ENCODE measurements around the gene CEP63. TPM values are rescaled to one million over a fixed set of nuclear protein-coding genes. Genes with fewer than 3 reads are reported as not detected.

The CEP63 gene
- polyA plus RNA-seq, 1 donor from 2014 or later = 14.1 TPM

GRCh38 chr3:134608023-134608770, 122.3 kb downstream of the CEP63 start:
- Histone ChIP-seq H3K9me3 (ENCODE audit: low read length) (no peaks in the 10 kb centered on the region), H3K9me2 (ENCODE audit: insufficient read depth, low read length) (no peaks in the 10 kb centered on the region), H3K9ac (ENCODE audit: low read length) (no peak overlapping the region), H3F3A (ENCODE audit: insufficient read depth, low read length, poor library complexity, severe bottlenecking) (no peaks in the 10 kb centered on the region), H3K79me2 (replicated peaks; ENCODE audit: insufficient read depth, low read length) (no peaks in the 10 kb centered on the region), H4K20me1 (ENCODE audit: insufficient read depth) (no peaks in the 10 kb centered on the region), H3K27ac (ENCODE audit: low read length) (no peak overlapping the region), H3K36me3 (ENCODE audit: insufficient read depth, low read length) (no peaks in the 10 kb centered on the region), H2AFZ (ENCODE audit: low read depth, low read length) (no peak overlapping the region), H3K27me3 (ENCODE audit: insufficient read depth, low read depth, low read length) (no peaks in the 10 kb centered on the region), H3K4me3 (ENCODE audit: low read length) (no peak overlapping the region), H3K4me2 (ENCODE audit: low read length) (no peak overlapping the region)
- no peak for TF ChIP-seq RAD21 (conservative IDR thresholded peaks at IDR 0.05)
- no peak for TF ChIP-seq MXI1 (conservative IDR thresholded peaks at IDR 0.05; ENCODE audit: poor library complexity, severe bottlenecking)
- no peak for TF ChIP-seq TAF1 (IDR thresholded peaks at IDR 0.05; ENCODE audit: low read depth)
- no peak for TF ChIP-seq SMC3 (conservative IDR thresholded peaks at IDR 0.05; ENCODE audit: poor library complexity)
- TF ChIP-seq POLR2AphosphoS5 (IDR thresholded peaks at IDR 0.05) = no peak
- TF ChIP-seq EZH2 (IDR thresholded peaks at IDR 0.05; ENCODE audit: borderline replicate concordance, insufficient read depth, low read length, poor library complexity, severe bottlenecking) = no peak
- no peak for TF ChIP-seq EP300 (conservative IDR thresholded peaks at IDR 0.05; ENCODE audit: poor library complexity, severe bottlenecking)
- no peak for TF ChIP-seq REST (IDR thresholded peaks at IDR 0.05; ENCODE audit: borderline replicate concordance)

GRCh38 chr3:134608771-134609435, 123.0 kb downstream of the CEP63 start:
- H2AFZ ChIP-seq (ENCODE audit: low read depth, low read length) = no peak overlapping the region
- no peaks in the 10 kb centered on the region for H3K9me3 ChIP-seq (ENCODE audit: low read length)
- H3K9ac ChIP-seq (ENCODE audit: low read length) = no peak overlapping the region
- H3K27ac ChIP-seq (ENCODE audit: low read length) = no peak overlapping the region
- no peaks in the 10 kb centered on the region for H3K36me3 ChIP-seq (ENCODE audit: insufficient read depth, low read length)
- H3K4me2 ChIP-seq (ENCODE audit: low read length) = no peak overlapping the region
- H3F3A ChIP-seq (ENCODE audit: insufficient read depth, low read length, poor library complexity, severe bottlenecking) = no peaks in the 10 kb centered on the region
- H3K9me2 ChIP-seq (ENCODE audit: insufficient read depth, low read length) = no peaks in the 10 kb centered on the region
- no peaks in the 10 kb centered on the region for H3K79me2 ChIP-seq (replicated peaks; ENCODE audit: insufficient read depth, low read length)
- H3K4me3 ChIP-seq (ENCODE audit: low read length) = no peak overlapping the region
- no peaks in the 10 kb centered on the region for H4K20me1 ChIP-seq (ENCODE audit: insufficient read depth)
- no peaks in the 10 kb centered on the region for H3K27me3 ChIP-seq (ENCODE audit: insufficient read depth, low read depth, low read length)
- TF ChIP-seq EZH2 (IDR thresholded peaks at IDR 0.05; ENCODE audit: borderline replicate concordance, insufficient read depth, low read length, poor library complexity, severe bottlenecking) (no peak), POLR2AphosphoS5 (IDR thresholded peaks at IDR 0.05) (no peak), RAD21 (conservative IDR thresholded peaks at IDR 0.05) (no peak), MXI1 (conservative IDR thresholded peaks at IDR 0.05; ENCODE audit: poor library complexity, severe bottlenecking) (no peak), CTCF (IDR thresholded peaks at IDR 0.05; ENCODE audit: poor library complexity, severe bottlenecking) (no peak), REST (IDR thresholded peaks at IDR 0.05; ENCODE audit: borderline replicate concordance) (no peak), TAF1 (IDR thresholded peaks at IDR 0.05; ENCODE audit: low read depth) (no peak), EP300 (conservative IDR thresholded peaks at IDR 0.05; ENCODE audit: poor library complexity, severe bottlenecking) (no peak), SMC3 (conservative IDR thresholded peaks at IDR 0.05; ENCODE audit: poor library complexity) (no peak)
